Activated naive CD8-positive, alpha-beta T cell (primary cell): ENCODE measurements around the gene RUNX2.
"Not testable (repeated sequence)": the region's sequence is repeated elsewhere in the genome, so short reads cannot be mapped to it uniquely, and the experiment has no call there.

ENCODE experiments used
- H3K27ac Mint-ChIP-seq: one replicate; pipeline ENCODE4 v1.8.0; 2021; ENCODE audit warnings: mixed read lengths
- H3K27me3 Mint-ChIP-seq: one replicate; pipeline ENCODE4 v1.8.0; 2021; ENCODE audit warnings: mixed read lengths
- H3K36me3 Mint-ChIP-seq: one replicate; pipeline ENCODE4 v1.8.0; 2021; ENCODE audit warnings: mixed read lengths
- H3K4me1 Mint-ChIP-seq: one replicate; pipeline ENCODE4 v1.8.0; 2021; ENCODE audit warnings: low read depth, mixed read lengths
- H3K4me3 Mint-ChIP-seq: one replicate; pipeline ENCODE4 v1.8.0; 2021; ENCODE audit warnings: mild to moderate bottlenecking, mixed read lengths
- H3K9me3 Mint-ChIP-seq: one replicate; pipeline ENCODE4 v1.8.0; 2021; ENCODE audit warnings: low read depth, mixed read lengths

The RUNX2 gene

GRCh38 chr6:45657226-45657625, 329.1 kb downstream of the RUNX2 start:
- Mint-ChIP-seq H3K4me3 (no peak overlapping the region), H3K9me3 (no peaks in the 10 kb centered on the region), H3K4me1 (peaks cover 25% of the 10 kb centered on the region), H3K27me3 (peaks cover 1% of the 10 kb centered on the region), H3K36me3 (peaks cover 7% of the 10 kb centered on the region), H3K27ac (no peak overlapping the region)

GRCh38 chr6:45658400-45658799, 330.3 kb downstream of the RUNX2 start:
- H3K27me3 Mint-ChIP-seq = peaks cover 6% of the 10 kb centered on the region
- no peaks in the 10 kb centered on the region for H3K9me3 Mint-ChIP-seq
- no peak overlapping the region for H3K4me3 Mint-ChIP-seq
- no peak overlapping the region for H3K27ac Mint-ChIP-seq
- peaks cover 31% of the 10 kb centered on the region for H3K4me1 Mint-ChIP-seq
- peaks cover 10% of the 10 kb centered on the region for H3K36me3 Mint-ChIP-seq

- Mint-ChIP-seq H3K4me3 (peak overlapping the region; percentile 14), H3K27ac (peak overlapping the region; percentile 47), H3K4me1 (peaks cover 32% of the 10 kb centered on the region), H3K27me3 (peaks cover 6% of the 10 kb centered on the region), H3K36me3 (peaks cover 8% of the 10 kb centered on the region), H3K9me3 (no peaks in the 10 kb centered on the region)
Observed at GRCh38 chr6:45658958-45659357, 330.8 kb downstream of the RUNX2 start.

- H3K9me3 Mint-ChIP-seq = no peaks in the 10 kb centered on the region
- peak overlapping the region; percentile 7 for H3K4me3 Mint-ChIP-seq
- no peak overlapping the region for H3K27ac Mint-ChIP-seq
- peaks cover 3% of the 10 kb centered on the region for H3K36me3 Mint-ChIP-seq
- H3K4me1 Mint-ChIP-seq = peaks cover 38% of the 10 kb centered on the region
- H3K27me3 Mint-ChIP-seq = peaks cover 5% of the 10 kb centered on the region
Observed at GRCh38 chr6:45661661-45662060, 333.5 kb downstream of the RUNX2 start.

- peak overlapping the region; percentile 75 for H3K4me3 Mint-ChIP-seq
- peaks cover 3% of the 10 kb centered on the region for H3K36me3 Mint-ChIP-seq
- H3K27ac Mint-ChIP-seq = peak overlapping the region; percentile 46
- H3K9me3 Mint-ChIP-seq = no peaks in the 10 kb centered on the region
- peaks cover 31% of the 10 kb centered on the region for H3K4me1 Mint-ChIP-seq
- peaks cover 5% of the 10 kb centered on the region for H3K27me3 Mint-ChIP-seq
Observed at GRCh38 chr6:45663251-45664221, 335.4 kb downstream of the RUNX2 start.

- Mint-ChIP-seq H3K4me1 (peaks cover 19% of the 10 kb centered on the region), H3K27ac (peak overlapping the region; percentile 16), H3K9me3 (no peaks in the 10 kb centered on the region), H3K27me3 (peaks cover 5% of the 10 kb centered on the region), H3K4me3 (peak overlapping the region; percentile 32), H3K36me3 (peaks cover 3% of the 10 kb centered on the region)
Observed at GRCh38 chr6:45664707-45665106, 336.6 kb downstream of the RUNX2 start.

- Mint-ChIP-seq H3K27ac (no peak overlapping the region), H3K27me3 (peaks cover 5% of the 10 kb centered on the region), H3K4me1 (peaks cover 16% of the 10 kb centered on the region), H3K36me3 (peaks cover 3% of the 10 kb centered on the region), H3K4me3 (no peak overlapping the region), H3K9me3 (no peaks in the 10 kb centered on the region)
Observed at GRCh38 chr6:45665859-45666258, 337.7 kb downstream of the RUNX2 start.

GRCh38 chr6:45666846-45667245, 338.7 kb downstream of the RUNX2 start:
- Mint-ChIP-seq H3K4me1 (peaks cover 14% of the 10 kb centered on the region), H3K36me3 (peaks cover 3% of the 10 kb centered on the region), H3K4me3 (no peak overlapping the region), H3K27ac (no peak overlapping the region), H3K27me3 (peaks cover 5% of the 10 kb centered on the region), H3K9me3 (no peaks in the 10 kb centered on the region)

- Mint-ChIP-seq H3K27ac (no peak overlapping the region), H3K36me3 (peaks cover 3% of the 10 kb centered on the region), H3K4me1 (peaks cover 14% of the 10 kb centered on the region), H3K27me3 (peaks cover 5% of the 10 kb centered on the region), H3K9me3 (no peaks in the 10 kb centered on the region), H3K4me3 (no peak overlapping the region)
Observed at GRCh38 chr6:45667300-45667699, 339.2 kb downstream of the RUNX2 start.

- H3K36me3 Mint-ChIP-seq = peaks cover under 1% of the 10 kb centered on the region
Observed at GRCh38 chr6:45667766-45668165, 339.6 kb downstream of the RUNX2 start.

GRCh38 chr6:45668705-45669104, 340.6 kb downstream of the RUNX2 start:
- Mint-ChIP-seq H3K4me3 (no peak overlapping the region), H3K27ac (no peak overlapping the region), H3K27me3 (no peaks in the 10 kb centered on the region), H3K9me3 (no peaks in the 10 kb centered on the region), H3K36me3 (no peaks in the 10 kb centered on the region), H3K4me1 (peaks cover 8% of the 10 kb centered on the region)

More at GRCh38 chr6:45667766-45668165, 339.6 kb downstream of the RUNX2 start:
- H3K27me3 Mint-ChIP-seq = peaks cover 2% of the 10 kb centered on the region
- no peaks in the 10 kb centered on the region for H3K9me3 Mint-ChIP-seq
- H3K4me1 Mint-ChIP-seq = peaks cover 10% of the 10 kb centered on the region
- H3K27ac Mint-ChIP-seq = peak overlapping the region; percentile 23
- no peak overlapping the region for H3K4me3 Mint-ChIP-seq

- peaks cover 31% of the 10 kb centered on the region for H3K4me1 Mint-ChIP-seq
- H3K27me3 Mint-ChIP-seq, H3K27ac Mint-ChIP-seq, H3K4me3 Mint-ChIP-seq, H3K36me3 Mint-ChIP-seq, H3K9me3 Mint-ChIP-seq: not testable (repeated sequence)
Observed at GRCh38 chr6:45673167-45673566, 345.0 kb downstream of the RUNX2 start.

- peak overlapping the region; percentile 17 for H3K4me3 Mint-ChIP-seq
- not testable (repeated sequence) for H3K27ac Mint-ChIP-seq
Observed at GRCh38 chr6:45675166-45675565, 347.0 kb downstream of the RUNX2 start.

GRCh38 chr6:45675634-45676033, 347.5 kb downstream of the RUNX2 start:
- H3K9me3 Mint-ChIP-seq = peaks cover 3% of the 10 kb centered on the region
- H3K27me3 Mint-ChIP-seq = no peaks in the 10 kb centered on the region
- no peak overlapping the region for H3K27ac Mint-ChIP-seq
- H3K36me3 Mint-ChIP-seq = peaks cover 2% of the 10 kb centered on the region
- H3K4me3 Mint-ChIP-seq = no peak overlapping the region
- H3K4me1 Mint-ChIP-seq = peaks cover 37% of the 10 kb centered on the region

More at GRCh38 chr6:45675166-45675565, 347.0 kb downstream of the RUNX2 start:
- not testable (repeated sequence) for H3K36me3 Mint-ChIP-seq, H3K9me3 Mint-ChIP-seq, H3K27me3 Mint-ChIP-seq
- H3K4me1 Mint-ChIP-seq = peaks cover 37% of the 10 kb centered on the region

- Mint-ChIP-seq H3K36me3 (peaks cover 2% of the 10 kb centered on the region), H3K4me1 (peaks cover 37% of the 10 kb centered on the region), H3K9me3 (peaks cover 3% of the 10 kb centered on the region), H3K27ac (peak overlapping the region; percentile 58), H3K27me3 (no peaks in the 10 kb centered on the region), H3K4me3 (no peak overlapping the region)
Observed at GRCh38 chr6:45676380-45676779, 348.2 kb downstream of the RUNX2 start.
